Measurements from ENCODE around the gene FRMPD2. TPM values are rescaled to one million over a fixed set of nuclear protein-coding genes. Genes with fewer than 3 reads are reported as not detected.

Gene FRMPD2
- total RNA-seq, 1 experiment from 2014 or later = 1.3 TPM

DNA sequence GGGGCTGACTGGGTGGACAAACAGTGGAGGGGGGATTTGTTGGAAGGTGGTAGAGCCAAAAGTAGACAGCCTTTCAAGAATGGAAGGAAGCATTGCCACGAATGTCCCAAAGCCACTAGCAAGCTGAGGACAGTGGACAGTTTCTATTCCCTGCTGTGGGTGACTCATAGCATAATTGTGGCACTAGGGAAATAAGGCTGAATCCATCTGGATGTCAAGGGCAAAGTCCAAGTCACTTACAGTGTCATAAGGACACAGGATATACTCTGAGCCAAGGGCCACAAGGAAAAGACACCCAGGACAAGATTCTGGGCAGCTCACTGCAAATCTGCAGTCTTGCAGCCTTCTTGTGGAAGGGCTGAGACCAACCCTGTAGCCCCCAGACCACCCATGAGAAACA is 79.7 kb downstream of the FRMPD2 start:
- ChIA-PET CTCF (interaction anchor here (1.4 kb wide), 2 partner anchors 20 to 24 kb away, joined by 3 to 5 read pairs; no protein-coding TSS in a partner anchor), POLR2A (interaction anchor here (0.6 to 1.6 kb wide), 3 partner anchors 9 to 252 kb away, joined by 3 to 4 read pairs (median 3); no protein-coding TSS in a partner anchor)
- Mint-ChIP-seq H3K9me3 (ENCODE audit: unreplicated experiment) (no peaks in the 10 kb centered on the region), H3K27ac (ENCODE audit: low read depth, unreplicated experiment) (no peak overlapping the region), H3K36me3 (ENCODE audit: insufficient read depth, unreplicated experiment) (no peaks in the 10 kb centered on the region), H3K27me3 (ENCODE audit: insufficient read depth, unreplicated experiment) (peaks cover 41% of the 10 kb centered on the region), H3K4me1 (ENCODE audit: insufficient read depth, unreplicated experiment) (no peaks in the 10 kb centered on the region), H3K4me3 (ENCODE audit: unreplicated experiment) (no peak overlapping the region)
- intact Hi-C loops (cut with micrococcal nuclease) = no loop called here
- no peak for DNase-seq (ENCODE audit: unreplicated experiment)
- no TSS peak for BruUV-seq (replicated peaks)
- TF ChIP-seq, protein P1, sequence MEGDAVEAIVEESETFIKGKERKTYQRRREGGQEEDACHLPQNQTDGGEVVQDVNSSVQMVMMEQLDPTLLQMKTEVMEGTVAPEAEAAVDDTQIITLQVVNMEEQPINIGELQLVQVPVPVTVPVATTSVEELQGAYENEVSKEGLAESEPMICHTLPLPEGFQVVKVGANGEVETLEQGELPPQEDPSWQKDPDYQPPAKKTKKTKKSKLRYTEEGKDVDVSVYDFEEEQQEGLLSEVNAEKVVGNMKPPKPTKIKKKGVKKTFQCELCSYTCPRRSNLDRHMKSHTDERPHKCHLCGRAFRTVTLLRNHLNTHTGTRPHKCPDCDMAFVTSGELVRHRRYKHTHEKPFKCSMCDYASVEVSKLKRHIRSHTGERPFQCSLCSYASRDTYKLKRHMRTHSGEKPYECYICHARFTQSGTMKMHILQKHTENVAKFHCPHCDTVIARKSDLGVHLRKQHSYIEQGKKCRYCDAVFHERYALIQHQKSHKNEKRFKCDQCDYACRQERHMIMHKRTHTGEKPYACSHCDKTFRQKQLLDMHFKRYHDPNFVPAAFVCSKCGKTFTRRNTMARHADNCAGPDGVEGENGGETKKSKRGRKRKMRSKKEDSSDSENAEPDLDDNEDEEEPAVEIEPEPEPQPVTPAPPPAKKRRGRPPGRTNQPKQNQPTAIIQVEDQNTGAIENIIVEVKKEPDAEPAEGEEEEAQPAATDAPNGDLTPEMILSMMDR (IDR thresholded peaks at IDR 0.05; ENCODE audit: unreplicated experiment) = no peak

GRCh38 chr10:48193556-48193955 is 80.9 kb downstream of the FRMPD2 start:
- no peak overlapping the region for H3K4me3 Mint-ChIP-seq (ENCODE audit: unreplicated experiment)
- no peaks in the 10 kb centered on the region for H3K9me3 Mint-ChIP-seq (ENCODE audit: unreplicated experiment)
- CTCF ChIA-PET = interaction anchor here (0.9 kb wide), 1 partner anchor 97 kb away, joined by 3 read pairs; no protein-coding TSS in a partner anchor
- TF ChIP-seq, protein P1 (IDR thresholded peaks at IDR 0.05; ENCODE audit: unreplicated experiment) = no peak
- intact Hi-C loops (cut with micrococcal nuclease) = no loop called here
- DNase-seq (ENCODE audit: unreplicated experiment) = no peak
- no peaks in the 10 kb centered on the region for H3K36me3 Mint-ChIP-seq (ENCODE audit: insufficient read depth, unreplicated experiment)
- H3K27ac Mint-ChIP-seq (ENCODE audit: low read depth, unreplicated experiment) = no peak overlapping the region
- peaks cover 41% of the 10 kb centered on the region for H3K27me3 Mint-ChIP-seq (ENCODE audit: insufficient read depth, unreplicated experiment)
- BruUV-seq (replicated peaks) = no TSS peak
- no peaks in the 10 kb centered on the region for H3K4me1 Mint-ChIP-seq (ENCODE audit: insufficient read depth, unreplicated experiment)
- POLR2A ChIA-PET = no interaction called here

DNA sequence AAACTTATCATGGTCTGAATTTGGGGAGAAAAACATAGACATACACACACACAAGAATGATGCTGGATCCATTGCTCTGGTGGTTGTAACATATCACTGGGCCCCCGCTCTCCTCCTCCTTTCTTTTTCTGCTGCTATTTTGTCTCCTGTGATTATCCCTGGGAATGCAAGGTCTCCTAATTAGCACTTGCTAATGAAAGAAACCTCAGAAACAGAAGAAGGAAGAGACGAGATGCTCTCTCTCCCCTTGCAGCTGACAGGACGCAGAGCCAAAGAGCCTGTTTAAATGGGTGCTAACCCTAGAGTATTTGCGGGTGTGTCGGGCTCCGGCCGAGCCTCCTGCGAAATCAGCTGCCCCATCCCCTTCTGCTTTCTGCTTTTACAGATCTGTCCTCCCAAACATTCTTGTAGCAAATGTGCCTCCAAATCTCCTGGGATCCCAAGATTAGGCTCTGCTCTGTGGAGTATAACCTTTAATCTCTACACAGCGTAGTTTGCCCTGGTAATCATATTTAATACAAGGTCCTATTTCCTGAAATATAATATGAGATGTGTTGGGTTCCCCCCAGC is 81.5 kb downstream of the FRMPD2 start:
- Mint-ChIP-seq H3K4me1 (ENCODE audit: insufficient read depth, unreplicated experiment) (no peaks in the 10 kb centered on the region), H3K27me3 (ENCODE audit: insufficient read depth, unreplicated experiment) (peaks cover 41% of the 10 kb centered on the region), H3K4me3 (ENCODE audit: unreplicated experiment) (no peak overlapping the region), H3K9me3 (ENCODE audit: unreplicated experiment) (no peaks in the 10 kb centered on the region), H3K36me3 (ENCODE audit: insufficient read depth, unreplicated experiment) (no peaks in the 10 kb centered on the region), H3K27ac (ENCODE audit: low read depth, unreplicated experiment) (no peak overlapping the region)
- BruUV-seq (replicated peaks) = no TSS peak
- intact Hi-C loops (cut with micrococcal nuclease) = no loop called here
- ChIA-PET CTCF (interaction anchor here (0.9 kb wide), 1 partner anchor 98 kb away, joined by 3 read pairs; no protein-coding TSS in a partner anchor), POLR2A (no interaction called here)
- TF ChIP-seq, protein P1 (IDR thresholded peaks at IDR 0.05; ENCODE audit: unreplicated experiment) = no peak
- DNase-seq (ENCODE audit: unreplicated experiment) = no peak

DNA sequence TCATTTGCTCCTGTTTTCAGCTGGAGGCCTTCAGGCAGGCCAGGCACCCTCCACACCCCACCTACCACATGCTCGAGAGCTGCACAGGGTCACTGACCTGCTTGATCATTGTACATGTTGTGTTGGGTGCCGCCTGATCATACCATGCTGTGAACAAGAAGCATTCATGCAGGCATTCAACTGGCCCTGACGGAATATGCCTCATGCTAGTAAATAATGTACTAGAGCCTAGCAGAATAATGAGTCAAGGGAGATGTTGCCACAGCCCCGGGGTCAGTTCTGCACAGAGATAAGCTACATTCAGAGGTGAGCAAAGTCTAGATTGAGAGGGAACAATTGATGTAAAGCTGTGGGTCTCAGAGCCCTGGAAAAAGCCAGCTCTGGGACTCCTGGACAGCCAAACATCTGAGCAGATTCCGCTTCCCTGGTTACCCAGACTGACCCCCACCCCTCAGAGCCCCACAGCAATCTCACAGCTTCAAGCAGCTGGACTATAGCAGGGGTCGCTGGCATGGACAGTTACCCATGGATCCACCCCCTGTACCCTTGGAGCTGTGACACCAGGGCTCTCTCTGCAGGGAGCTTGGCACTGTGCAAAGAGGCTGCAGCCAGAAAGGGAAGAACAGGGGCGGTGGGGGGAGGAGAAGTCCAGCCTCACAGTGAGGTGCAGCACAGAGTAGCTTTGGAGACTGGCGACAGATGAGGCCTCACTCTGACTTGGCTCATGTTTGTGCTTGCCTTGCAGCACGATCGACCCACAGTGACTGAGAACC is 86.6 kb downstream of the FRMPD2 start:
- H3K4me3 Mint-ChIP-seq (ENCODE audit: unreplicated experiment) = no peak overlapping the region
- no peaks in the 10 kb centered on the region for H3K36me3 Mint-ChIP-seq (ENCODE audit: insufficient read depth, unreplicated experiment)
- no peak overlapping the region for H3K27ac Mint-ChIP-seq (ENCODE audit: low read depth, unreplicated experiment)
- no TSS peak for BruUV-seq (replicated peaks)
- no peaks in the 10 kb centered on the region for H3K9me3 Mint-ChIP-seq (ENCODE audit: unreplicated experiment)
- ChIA-PET POLR2A (no interaction called here), CTCF (no interaction called here)
- H3K4me1 Mint-ChIP-seq (ENCODE audit: insufficient read depth, unreplicated experiment) = no peaks in the 10 kb centered on the region
- no peak for DNase-seq (ENCODE audit: unreplicated experiment)
- peaks cover 47% of the 10 kb centered on the region for H3K27me3 Mint-ChIP-seq (ENCODE audit: insufficient read depth, unreplicated experiment)
- TF ChIP-seq, protein P1 (IDR thresholded peaks at IDR 0.05; ENCODE audit: unreplicated experiment) = no peak
- intact Hi-C loops (cut with micrococcal nuclease) = no loop called here

Data from MCF 10A (cell line).